SK-N-SH treated with all-trans-retinoic acid at 6 μM for 48 hours (cell line): ENCODE results near the gene GRIK1.

Experiments used
- ARNTL ChIP-seq: fragments of 450-650 bp; formaldehyde crosslinking; IDR thresholded peaks from 2 replicates; pipeline ENCODE4 v1.5.0; 2020; ENCODE audit warnings: low read depth, mild to moderate bottlenecking, moderate library complexity, borderline replicate concordance
- ESRRG ChIP-seq: fragments of 250-450 bp; sonication (Bioruptor Pico); IDR thresholded peaks from 2 replicates; pipeline ENCODE4 v1.6.1; 2021; ENCODE audit warnings: mild to moderate bottlenecking

GRIK1 gene

DNA sequence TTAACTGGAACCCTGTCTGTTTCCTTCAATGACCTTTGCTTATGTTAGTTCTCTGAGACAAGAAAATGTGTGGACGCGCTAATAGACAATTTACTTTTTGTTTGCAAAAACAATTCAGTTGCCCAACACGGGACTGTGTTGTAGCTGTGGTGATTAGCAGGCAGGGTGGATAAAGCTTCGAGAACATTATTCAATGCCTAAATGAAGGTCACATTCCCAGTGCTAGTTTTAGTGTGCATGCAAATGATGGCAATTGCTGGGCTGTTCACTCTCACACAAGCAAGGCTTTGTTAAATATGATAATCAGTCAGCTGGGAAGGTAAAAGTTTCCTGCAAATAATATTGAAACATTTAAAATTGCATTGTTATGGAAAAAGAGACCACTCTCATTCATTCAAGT is 452.6 kb downstream of the GRIK1 start (continued):
- no peak for TF ChIP-seq ESRRG (CRISPR knock-in tag)
- no peak for TF ChIP-seq ARNTL (CRISPR knock-in tag)
